ENCODE measurements around the gene CDADC1.

CDADC1 gene

GRCh38 chr13:49247643-49248621 is at the start of gene CDADC1:
CDADC1 (plus strand) TSS chr13:49247925; CDS start chr13:49248038, 113 bp downstream.
- DNase-seq (ENCODE audit: low read depth): peak; percentile 69

- no peak for DNase-seq (ENCODE audit: low read depth)
Observed at GRCh38 chr13:49206641-49207040, 41.1 kb upstream of the CDADC1 start.

- no peak for DNase-seq (ENCODE audit: low read depth)
Observed at GRCh38 chr13:49208619-49209018, 39.1 kb upstream of the CDADC1 start.

GRCh38 chr13:49210114-49210513 is 37.6 kb upstream of the CDADC1 start:
- DNase-seq (ENCODE audit: low read depth): no peak

GRCh38 chr13:49210669-49211068 is 37.1 kb upstream of the CDADC1 start:
- no peak for DNase-seq (ENCODE audit: low read depth)

GRCh38 chr13:49213539-49213938 is 34.2 kb upstream of the CDADC1 start:
- no peak for DNase-seq (ENCODE audit: low read depth)

- DNase-seq (ENCODE audit: low read depth): no peak
Observed at GRCh38 chr13:49213997-49214916, 33.5 kb upstream of the CDADC1 start.

- no peak for DNase-seq (ENCODE audit: low read depth)
Observed at GRCh38 chr13:49214917-49215376, 32.8 kb upstream of the CDADC1 start.

GRCh38 chr13:49216334-49216733 is 31.4 kb upstream of the CDADC1 start:
- no peak for DNase-seq (ENCODE audit: low read depth)

GRCh38 chr13:49217962-49218492 is 29.7 kb upstream of the CDADC1 start:
- DNase-seq (ENCODE audit: low read depth): no peak

GRCh38 chr13:49218493-49219051 is 29.2 kb upstream of the CDADC1 start:
- no peak for DNase-seq (ENCODE audit: low read depth)

- no peak for DNase-seq (ENCODE audit: low read depth)
Observed at GRCh38 chr13:49219647-49220035, 28.1 kb upstream of the CDADC1 start.

- no peak for DNase-seq (ENCODE audit: low read depth)
Observed at GRCh38 chr13:49220036-49220855, 27.5 kb upstream of the CDADC1 start, which contains the start of gene MLNR. MLNR (plus strand) TSS chr13:49220338; CDS start chr13:49220338, 0 bp downstream.

GRCh38 chr13:49220856-49221589 is 26.7 kb upstream of the CDADC1 start:
- DNase-seq (ENCODE audit: low read depth): no peak

- no peak for DNase-seq (ENCODE audit: low read depth)
Observed at GRCh38 chr13:49221590-49221965, 26.1 kb upstream of the CDADC1 start.

GRCh38 chr13:49225223-49226042 is 22.3 kb upstream of the CDADC1 start:
- no peak for DNase-seq (ENCODE audit: low read depth)

- DNase-seq (ENCODE audit: low read depth): no peak
Observed at GRCh38 chr13:49226613-49227012, 21.1 kb upstream of the CDADC1 start.

- DNase-seq (ENCODE audit: low read depth): no peak
Observed at GRCh38 chr13:49234741-49235140, 13.0 kb upstream of the CDADC1 start.

- DNase-seq (ENCODE audit: low read depth): no peak
Observed at GRCh38 chr13:49235856-49236431, 11.8 kb upstream of the CDADC1 start.
